T47D (cell line): ENCODE data around the gene PLEKHA8.
A peak's percentile ranks its signal among the peaks of the same experiment; 100 is the strongest.

Source experiments
- DNase-seq, 2 experiments: peaks; one replicate each; pipeline versions ENCODE4 v3.0.0 to v3.0.0-alpha.2; 2011 to 2012; ENCODE audit warnings: low read depth in 1 of 2, low spot score in 1 of 2
- JUND ChIP-seq: IDR thresholded peaks from 2 replicates; pipeline ENCODE4 v1.6.1; 2012; ENCODE audit warnings: low read depth
- in situ Hi-C: cut with HindIII; loops from 2 replicates; pipeline ENCODE4 v1.10.0; 2016; ENCODE audit warnings: low sequenced_read_pairs, low pct_unique_long_range_greater_than_20kb

The PLEKHA8 gene

DNA sequence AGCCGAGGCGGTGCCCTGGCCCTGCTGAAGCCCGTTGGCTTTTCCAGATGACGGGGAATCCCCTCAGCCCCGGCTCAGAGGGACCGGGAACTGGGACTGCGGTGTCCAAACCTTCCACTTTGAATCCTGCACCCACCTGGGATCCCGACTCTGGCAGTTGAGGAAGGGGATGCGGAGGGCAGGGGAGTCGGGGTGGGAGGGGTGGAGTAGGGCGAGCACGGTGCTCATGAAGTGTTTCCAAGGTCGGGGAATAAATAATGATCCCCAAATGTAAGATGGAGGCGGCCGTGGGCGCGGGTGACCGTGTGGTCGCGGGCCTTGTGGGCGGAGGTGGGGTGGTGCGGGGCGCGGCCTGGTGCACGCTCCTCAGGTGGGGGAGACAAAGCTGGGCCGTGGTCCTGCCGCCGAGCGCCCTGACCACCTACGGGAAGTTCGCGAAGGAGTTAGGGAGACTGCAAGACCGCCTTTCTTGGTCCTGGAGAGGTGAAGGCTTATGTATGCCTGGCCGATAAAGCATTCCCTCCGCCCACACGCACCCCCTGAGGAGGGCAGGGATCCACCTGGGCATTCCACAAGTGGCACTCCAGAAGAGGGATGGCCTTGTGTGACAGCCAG, 108.0 kb downstream of the PLEKHA8 start:
- in situ Hi-C loops = no loop called here
- no peak for DNase-seq
- TF ChIP-seq JUND = no peak

DNA sequence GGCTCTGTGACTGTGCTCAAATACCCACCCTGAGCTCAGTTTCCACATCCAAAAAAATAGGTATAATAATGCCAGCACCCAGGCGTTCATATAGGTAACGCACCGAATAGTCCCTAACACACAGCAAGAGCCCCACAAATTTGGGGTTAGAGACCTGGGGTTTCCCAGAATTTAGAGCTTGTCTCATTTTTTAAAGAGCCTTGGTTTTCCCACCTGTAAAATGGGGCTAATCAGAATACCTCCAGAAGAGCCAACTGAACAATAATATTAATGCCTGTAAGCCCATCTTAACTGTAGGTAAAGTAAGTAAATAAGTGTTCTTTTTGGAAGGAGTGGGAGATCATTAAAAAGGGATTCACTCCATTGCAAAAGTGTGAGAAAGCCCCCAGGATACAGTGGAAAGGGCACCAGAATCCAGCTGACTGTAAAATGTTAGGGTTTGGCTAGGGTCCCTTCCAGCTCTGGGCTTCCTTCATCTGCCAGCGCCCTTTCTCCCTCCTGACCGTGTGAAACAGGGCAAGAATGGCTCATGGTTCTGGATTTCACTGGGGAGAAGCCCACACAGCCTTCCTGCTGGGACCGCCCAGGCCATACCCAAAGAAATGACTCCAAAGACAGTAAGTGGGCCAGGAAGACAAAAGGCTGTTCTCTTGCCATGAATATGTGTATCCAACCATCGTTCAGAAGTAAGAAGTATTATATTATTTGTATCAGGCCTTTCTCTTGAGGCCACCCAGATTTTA, 108.7 kb downstream of the PLEKHA8 start:
- in situ Hi-C loops = no loop called here
- no peak for DNase-seq
- TF ChIP-seq JUND = no peak

DNA sequence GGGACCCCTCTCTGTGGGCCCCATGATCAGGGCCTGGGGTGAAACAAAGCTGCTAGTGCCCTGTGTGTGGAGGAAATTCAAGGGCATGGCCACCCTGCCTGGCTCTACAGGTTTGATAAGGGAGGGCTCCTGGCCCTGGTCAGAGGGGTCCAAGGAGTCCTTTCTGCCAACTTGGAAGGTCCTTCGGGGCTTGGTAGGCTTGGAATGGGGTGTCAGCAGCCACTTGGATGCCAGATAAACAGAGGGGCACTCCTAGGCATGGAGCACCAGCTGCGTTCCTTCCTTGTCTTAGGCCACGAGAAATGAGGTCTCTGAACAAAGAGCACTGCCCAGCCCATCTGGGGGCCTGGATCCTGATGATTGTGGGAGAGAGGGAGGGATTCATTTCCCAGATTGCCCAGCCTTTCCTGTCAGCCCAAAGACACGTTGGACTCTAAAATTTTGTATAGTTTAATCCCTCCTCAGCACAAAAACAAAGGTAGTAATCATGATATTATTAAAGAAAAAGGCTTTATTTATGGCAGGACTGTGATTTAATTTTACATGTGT, 111.7 kb downstream of the PLEKHA8 start:
- in situ Hi-C loops = no loop called here
- TF ChIP-seq JUND = no peak
- no peak for DNase-seq

DNA sequence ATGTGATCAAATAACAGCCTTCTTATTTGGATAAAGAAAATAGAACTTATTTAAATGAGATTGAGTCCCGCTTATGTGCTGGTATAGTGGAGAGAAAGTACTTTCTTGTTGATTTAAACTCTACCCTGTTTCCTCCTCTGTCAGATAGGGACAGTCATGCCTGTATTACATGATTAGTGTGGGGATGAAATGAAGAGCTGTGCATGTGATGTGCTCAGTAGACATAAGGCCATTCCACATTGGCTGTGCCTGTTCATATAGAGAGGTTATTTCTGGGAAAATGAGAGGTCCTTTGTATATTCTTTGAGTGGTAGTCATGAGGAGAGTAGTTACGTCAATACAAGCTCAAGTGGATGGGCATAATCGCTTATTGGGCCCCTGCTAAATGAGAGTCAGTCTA, 112.2 kb downstream of the PLEKHA8 start:
- no peak for TF ChIP-seq JUND
- in situ Hi-C loops = no loop called here
- DNase-seq = no peak

DNA sequence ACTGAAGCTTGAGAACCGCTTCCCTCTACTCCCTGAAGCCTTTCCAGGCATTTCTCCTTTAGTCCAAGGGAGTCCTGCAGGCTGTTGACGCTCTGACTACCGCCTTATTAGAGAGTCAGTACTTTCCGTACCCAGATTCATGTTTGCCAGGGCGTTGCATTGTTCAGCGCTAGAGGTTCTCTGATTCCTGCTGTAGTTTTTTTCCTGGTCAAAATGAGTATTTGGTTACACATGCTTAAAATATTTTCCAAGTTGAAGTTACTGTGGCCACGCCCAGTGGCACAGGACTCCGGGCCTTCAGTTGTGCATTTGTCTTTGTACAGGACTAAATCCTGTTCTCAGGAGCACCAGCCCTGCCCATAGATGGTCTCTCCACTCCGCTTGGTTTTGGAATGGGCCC, 114.5 kb downstream of the PLEKHA8 start:
- in situ Hi-C loops = no loop called here
- TF ChIP-seq JUND = no peak
- DNase-seq = peak in 1 of 2 experiments; percentile 35

DNA sequence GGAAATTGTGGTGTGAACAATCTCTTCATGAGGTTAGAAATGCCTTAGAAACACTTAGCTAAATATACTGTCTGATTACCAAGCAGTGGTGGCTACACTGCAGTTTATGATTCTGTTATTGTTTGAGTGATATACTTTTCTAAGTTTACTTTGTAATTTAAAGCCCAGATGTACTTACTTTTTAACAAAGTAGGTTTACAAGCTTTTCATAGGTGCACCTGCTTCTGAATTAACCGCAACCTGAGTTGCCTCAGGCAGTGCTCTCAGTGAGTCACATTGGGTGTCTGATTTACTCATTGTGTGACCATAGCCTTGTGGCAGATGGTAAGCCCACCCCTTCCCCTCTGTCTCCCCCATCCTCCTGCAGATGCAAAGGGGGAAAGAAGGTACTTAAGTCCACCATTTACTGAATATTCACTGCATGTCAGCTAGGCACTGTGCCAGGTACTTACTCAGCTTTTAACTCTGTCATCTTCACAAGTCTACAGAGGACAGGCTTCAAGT, 115.6 kb downstream of the PLEKHA8 start:
- TF ChIP-seq JUND = no peak
- DNase-seq = peak; percentile 44 to 85

DNA sequence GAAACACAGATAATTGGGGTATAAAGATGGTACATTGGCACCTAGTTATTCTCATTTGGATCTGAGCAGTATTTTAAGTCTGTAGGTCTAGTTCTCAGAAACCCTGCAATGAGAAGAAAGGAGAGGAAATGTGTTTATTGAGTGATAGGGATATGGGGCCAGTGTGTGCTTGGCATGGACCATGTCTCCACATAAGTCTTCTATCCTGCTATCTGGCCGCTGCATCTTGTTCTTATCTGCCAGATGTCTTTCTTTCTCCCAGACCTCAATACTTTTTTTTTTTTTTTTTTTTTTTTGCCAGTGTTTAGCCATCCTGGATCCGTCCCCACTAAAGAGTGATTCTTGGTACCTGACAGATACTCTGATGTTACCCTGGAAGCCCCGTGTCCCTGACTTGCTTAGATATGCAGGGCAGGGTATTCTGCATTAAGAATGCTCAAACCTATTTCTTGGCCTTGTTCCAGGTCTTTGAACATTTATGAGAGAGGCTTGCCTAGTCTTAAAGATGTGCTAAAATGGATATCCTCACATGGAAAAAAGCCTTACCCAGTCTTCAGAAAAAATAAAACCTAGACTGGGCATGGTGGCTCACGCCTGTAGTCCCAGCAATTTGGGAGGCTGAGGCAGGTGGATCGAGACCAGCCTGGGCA, 116.6 kb downstream of the PLEKHA8 start:
- in situ Hi-C loops = no loop called here
- DNase-seq = no peak
- no peak for TF ChIP-seq JUND

More for the DNA sequence above, 115.6 kb downstream of the PLEKHA8 start:
- in situ Hi-C loops = no loop called here

DNA sequence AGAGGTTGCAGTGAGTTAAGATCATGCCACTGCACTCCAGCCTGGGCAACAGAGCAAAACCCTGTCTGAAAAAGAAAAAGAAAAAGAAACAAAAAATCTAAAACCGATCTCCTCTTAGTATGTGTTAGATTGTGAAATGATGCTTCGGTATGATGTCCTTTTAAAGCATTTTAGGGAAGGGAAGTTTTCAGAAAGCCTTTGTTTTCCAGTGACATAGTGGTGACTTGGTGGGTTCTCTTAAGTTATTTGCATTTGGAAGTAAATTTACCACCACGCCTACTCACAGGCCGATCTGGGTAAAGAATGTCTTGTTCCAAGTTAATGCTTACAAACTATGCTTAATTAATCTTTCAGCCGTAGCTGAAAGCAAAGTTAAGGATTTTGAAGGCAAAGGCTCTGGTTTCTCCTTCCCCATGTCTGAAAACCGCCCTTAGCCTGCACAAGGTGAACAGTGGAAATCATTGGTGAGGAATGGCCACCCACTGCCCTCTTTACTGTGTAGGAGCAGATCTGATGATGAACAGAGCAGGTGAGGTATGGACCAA, 117.3 kb downstream of the PLEKHA8 start:
- in situ Hi-C loops = no loop called here
- DNase-seq = no peak
- TF ChIP-seq JUND = no peak

DNA sequence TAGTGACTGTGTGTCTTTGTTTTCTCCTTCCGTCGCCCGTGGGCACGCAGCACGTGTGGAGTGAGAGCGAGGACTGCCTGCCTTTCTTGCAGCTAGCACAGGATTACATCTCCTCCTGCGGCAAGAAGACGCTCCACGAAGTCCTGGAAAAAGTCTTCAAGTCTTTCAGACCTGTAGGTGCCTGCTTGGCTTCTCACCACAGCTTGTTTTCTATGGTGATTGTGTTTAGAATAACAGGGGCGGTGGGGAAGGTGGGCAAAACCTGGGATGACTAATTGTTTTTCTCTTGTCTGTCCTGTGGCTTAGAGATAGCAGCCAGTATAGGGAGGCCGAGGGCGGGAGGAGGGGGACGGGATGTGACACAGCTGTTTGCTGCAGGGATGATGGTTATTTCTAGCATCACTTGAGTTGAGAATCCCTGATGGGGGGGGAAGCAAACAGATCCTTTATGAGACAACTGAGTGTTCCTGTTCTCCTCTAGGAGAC, 118.0 kb downstream of the PLEKHA8 start:
- TF ChIP-seq JUND = no peak
- in situ Hi-C loops = no loop called here
- DNase-seq = no peak

DNA sequence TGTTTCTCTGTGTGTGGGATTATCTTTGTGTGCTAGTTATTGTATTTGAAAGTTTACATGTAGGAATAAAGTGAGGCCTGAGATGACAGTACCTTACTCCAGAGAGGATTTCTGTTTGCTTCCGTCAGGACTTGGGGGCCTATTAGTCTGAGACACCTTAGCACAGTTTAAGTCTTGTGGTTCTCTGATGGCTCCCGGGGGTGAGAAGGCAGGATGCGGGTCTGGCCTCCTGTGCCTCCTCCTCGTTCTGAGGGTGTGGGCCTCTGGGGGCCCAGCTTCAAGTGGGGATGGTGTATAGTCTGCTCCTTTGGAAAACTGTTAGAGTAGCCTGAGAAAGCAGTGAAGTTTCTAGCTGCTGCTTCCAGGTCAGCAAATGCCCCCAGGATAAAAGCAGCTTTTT, 119.0 kb downstream of the PLEKHA8 start:
- in situ Hi-C loops = no loop called here
- TF ChIP-seq JUND = no peak
- DNase-seq = no peak

DNA sequence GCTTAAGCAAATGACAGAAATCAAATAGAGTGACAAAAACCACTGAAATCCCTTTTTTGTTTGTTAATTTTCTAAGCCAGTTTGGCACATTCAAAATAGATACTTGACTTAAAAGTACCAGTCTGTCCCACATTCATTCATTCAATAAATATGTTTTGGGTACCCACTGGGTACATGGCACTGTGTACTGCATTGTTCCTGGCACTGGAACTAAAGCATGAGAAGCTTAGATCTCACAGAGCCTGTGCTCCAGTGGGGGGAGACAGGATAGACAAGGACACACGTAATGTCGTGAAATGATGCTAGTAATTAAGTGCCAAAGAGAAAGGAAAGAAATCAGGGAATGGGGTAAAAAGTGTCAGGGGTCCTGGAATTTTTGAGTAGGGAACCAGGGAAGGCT, 119.6 kb downstream of the PLEKHA8 start:
- in situ Hi-C loops = no loop called here

DNA sequence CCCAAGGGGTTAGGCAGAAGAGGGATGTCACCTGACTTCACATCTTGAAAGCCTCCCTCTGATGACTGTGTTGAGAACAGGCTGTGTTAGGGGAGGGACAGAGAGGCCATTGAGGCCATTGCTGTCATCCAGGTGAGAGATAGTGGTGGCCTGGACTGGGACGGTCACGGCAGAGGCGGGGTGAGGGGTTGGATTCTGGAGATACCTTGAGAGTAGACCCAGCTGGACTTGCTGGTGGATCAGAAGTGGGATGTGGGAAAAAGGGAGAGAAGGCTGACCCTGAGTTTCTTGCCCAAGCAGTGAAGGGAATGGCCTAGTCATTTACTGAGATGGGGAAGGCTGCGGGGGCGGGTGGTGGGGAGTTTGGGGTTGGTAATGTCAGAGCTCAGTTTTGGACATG, 120.2 kb downstream of the PLEKHA8 start:
- TF ChIP-seq JUND = no peak
- DNase-seq = no peak
- in situ Hi-C loops = no loop called here

More for the DNA sequence above, 119.6 kb downstream of the PLEKHA8 start:
- TF ChIP-seq JUND = no peak
- no peak for DNase-seq
